HepG2 (cell line): Measurements from ENCODE around the gene ERCC2. TPM values are rescaled to one million over a fixed set of nuclear protein-coding genes. Genes with fewer than 3 reads are reported as not detected.

Source experiments
- ATAC-seq: fragments of 200-7000 bp; cut with Tn5 transposase; 3 replicates; pipeline ENCODE4 v1.9.1; 2020; ENCODE audit warnings: mild to moderate bottlenecking, moderate library complexity
- BruUV-seq: library from RNA; stranded (reverse); fragments of 400-500 nt; replicated peaks from 2 replicates; lab custom pipeline; 2021; lab: Mats Ljungman, UMichigan
- CTCF ChIA-PET: fragments of 300-600 bp; formaldehyde crosslinking; extraction: SDS; loops from one replicate; lab custom pipeline; 2021; ENCODE audit warnings: low total read pairs, inconsistent platforms, low intra/inter-chr PET ratio; lab: Yijun Ruan, JAX
- POLR2A ChIA-PET: fragments of 350-600 bp; sonication (Branson Sonifier 250); formaldehyde crosslinking; loops from one replicate; lab custom pipeline; 2020; ENCODE audit warnings: antibody characterized with exemption, inconsistent platforms; lab: Yijun Ruan, JAX
- DNase-seq: peaks from one replicate; pipeline ENCODE4 v3.0.0-alpha.2; 2015; ENCODE audit warnings: low spot score
- FAIRE-seq: peaks from 3 replicates; lab custom pipeline; 2011; peaks lifted over from hg19 to GRCh38; lab: Jason Lieb, UNC
- H2AFZ ChIP-seq: one replicate; pipeline ENCODE4 v1.6.1; 2011; ENCODE audit warnings: low read length, inconsistent platforms
- H3K27ac ChIP-seq: fragments of 300-600 bp; 3 replicates; pipeline ENCODE4 v1.8.0; 2011; ENCODE audit warnings: mixed run types, mild to moderate bottlenecking, mixed read lengths, low read length, inconsistent platforms; ENCODE audit not compliant: insufficient read depth; ENCODE audit errors: extremely low read length
- H3K27me3 ChIP-seq, 2 experiments: fragments of 200-600 bp in 1 of 2; 2 replicates in 1 of 2; 3 replicates in 1 of 2; pipeline versions ENCODE4 v1.6.0 to v1.8.0; 2011; ENCODE audit warnings: low read length in 2 of 2, mild to moderate bottlenecking in 2 of 2, moderate library complexity in 2 of 2, inconsistent platforms in 1 of 2; ENCODE audit not compliant: insufficient read depth in 2 of 2, control insufficient read depth in 1 of 2
- H3K36me3 ChIP-seq, 2 experiments: fragments of 200-600 bp in 1 of 2; replicated peaks in 1 of 2; 2 replicates in 1 of 2; 3 replicates in 1 of 2; pipeline versions ENCODE4 v1.5.1 to v1.8.0; 2011; ENCODE audit warnings: low read length in 2 of 2, inconsistent platforms in 1 of 2; ENCODE audit not compliant: insufficient read depth in 2 of 2, control insufficient read depth in 1 of 2
- H3K4me1 ChIP-seq: 2 replicates; pipeline ENCODE4 v1.5.1; 2012; ENCODE audit warnings: low read length, inconsistent platforms; ENCODE audit not compliant: insufficient read depth
- H3K4me2 ChIP-seq: 2 replicates; pipeline ENCODE4 v1.6.0; 2011; ENCODE audit warnings: low read depth, low read length, inconsistent platforms
- H3K4me3 ChIP-seq, 3 experiments: fragments of 200-600 bp in 1 of 3; sonication (generic), shearing (Covaris generic) in 1 of 3; replicated peaks in 1 of 3; 2 replicates each; pipeline ENCODE4 v1.5.1; 2011 to 2016; ENCODE audit warnings: low read length in 3 of 3, inconsistent platforms in 2 of 3, low read depth in 2 of 3, mild to moderate bottlenecking in 2 of 3, control low read depth in 1 of 3, mixed read lengths in 1 of 3; ENCODE audit not compliant: insufficient read depth in 1 of 3
- H3K79me2 ChIP-seq: one replicate; pipeline ENCODE4 v1.6.1; 2011; ENCODE audit warnings: low read length, inconsistent platforms; ENCODE audit not compliant: insufficient read depth
- H3K9ac ChIP-seq: 2 replicates; pipeline ENCODE4 v1.6.0; 2011; ENCODE audit warnings: mild to moderate bottlenecking, low read depth, low read length, inconsistent platforms; ENCODE audit not compliant: insufficient read depth
- H3K9me3 ChIP-seq: 2 replicates; pipeline ENCODE4 v1.5.1; 2012; ENCODE audit warnings: mild to moderate bottlenecking, low read length
- H4K20me1 ChIP-seq: 2 replicates; pipeline ENCODE4 v1.6.0; 2011; ENCODE audit warnings: inconsistent platforms, mild to moderate bottlenecking, low read length, moderate library complexity; ENCODE audit not compliant: insufficient read depth
- FOSL2 ChIP-seq: sonication (generic); formaldehyde crosslinking; IDR thresholded peaks from 2 replicates; pipeline ENCODE4 v1.4.0; 2020; ENCODE audit warnings: missing genetic modification reagents
- KDM1A ChIP-seq: IDR thresholded peaks from 2 replicates; pipeline ENCODE4 v1.6.1; 2016; ENCODE audit warnings: missing compliant biosample characterization
- ZMYM3 ChIP-seq: sonication (generic); formaldehyde crosslinking; IDR thresholded peaks from 2 replicates; pipeline ENCODE4 v1.5.1; 2020; ENCODE audit warnings: mild to moderate bottlenecking, missing genetic modification reagents
- ZNF121 ChIP-seq: sonication (generic); formaldehyde crosslinking; IDR thresholded peaks from 2 replicates; pipeline ENCODE4 v1.5.0; 2020; ENCODE audit warnings: mild to moderate bottlenecking, missing genetic modification reagents
- ZNF234 ChIP-seq: sonication (generic); formaldehyde crosslinking; conservative IDR thresholded peaks from 2 replicates; pipeline ENCODE4 v1.5.1; 2020; ENCODE audit warnings: mild to moderate bottlenecking, missing genetic modification reagents
- ZNF768 ChIP-seq: sonication (generic); formaldehyde crosslinking; IDR thresholded peaks from 2 replicates; pipeline ENCODE4 v1.4.0; 2020; ENCODE audit warnings: missing genetic modification reagents
- ZNF770 ChIP-seq: sonication (generic); formaldehyde crosslinking; IDR thresholded peaks from 2 replicates; pipeline ENCODE4 v1.5.0; 2020; ENCODE audit warnings: mild to moderate bottlenecking, missing genetic modification reagents
- ZNF850 ChIP-seq: sonication (generic); formaldehyde crosslinking; conservative IDR thresholded peaks from 2 replicates; pipeline ENCODE4 v1.9.0; 2021; ENCODE audit warnings: mild to moderate bottlenecking, missing genetic modification reagents
- WGBS: methylation state at CpG from one replicate; pipeline ENCODE4 v1.1.6; 2017; ENCODE audit warnings: low lambda C conversion rate; 5-methylcytosine and 5-hydroxymethylcytosine counted together
- in situ Hi-C: cut with HindIII; loops from 2 replicates; pipeline ENCODE4 v1.10.0; 2017; ENCODE audit warnings: low pct_unique_long_range_greater_than_20kb; ENCODE audit not compliant: extremely low pct_ligation_motif_present
- intact Hi-C: fragments of 100-400 bp; cut with micrococcal nuclease; formaldehyde crosslinking; loops from one replicate; pipeline ENCODE4 v1.10.0; 2022; ENCODE audit not compliant: unreplicated experiment
- polyA plus RNA-seq, 8 experiments: library from polyadenylated mRNA; depleted of rRNA in 3 of 8; stranded (reverse) in 7 of 8; unstranded in 1 of 8; fragments of >200 nt; fragmentation: Illumina TruSeq in 4 of 8; extraction: Trizol in 4 of 8; gene quantifications; 2 replicates each; pipeline versions ENCODE4 v1.2.1 to v1.2.3, GENCODE V29; 2011 to 2016; ENCODE audit warnings: low read depth in 4 of 8, missing spikeins in 1 of 8, mixed read lengths in 1 of 8; ENCODE audit not compliant: insufficient read depth in 1 of 8
- total RNA-seq, 5 experiments: library from RNA; depleted of rRNA; stranded (reverse); fragments of >200 nt; fragmentation: Illumina TruSeq; extraction: Trizol; gene quantifications; 2 replicates each; pipeline ENCODE4 v1.2.3, GENCODE V29; 2016; ENCODE audit warnings: low read depth in 1 of 5

The ERCC2 gene
- total and polyA plus RNA-seq, 2 of the 13 experiments (the other 11 are each of a cell fraction or from before 2014, with no cell fraction given) = 25.4 to 49.2 TPM

GRCh38 chr19:45320997-45321775, 49.2 kb downstream of the ERCC2 start:
- Histone ChIP-seq H3K4me1 (peaks cover 32% of the 10 kb centered on the region), H3K27ac (no peak overlapping the region), H3K36me3 (no peaks in the 10 kb centered on the region), H3K4me2 (no peak overlapping the region), H3K9ac (no peak overlapping the region), H3K79me2 (no peaks in the 10 kb centered on the region), H4K20me1 (no peaks in the 10 kb centered on the region), H3K4me3 (no peak overlapping the region), H3K9me3 (no peaks in the 10 kb centered on the region)
- in situ Hi-C loops (no loop called here), intact Hi-C loops (no loop called here)
- WGBS = 32% methylated on average over 10 of the region's 12 CpGs
- ChIA-PET POLR2A (no interaction called here), CTCF (no interaction called here)
- FAIRE-seq (no peak), ATAC-seq (no peak), DNase-seq (no peak)
- peak; percentile 77 for TF ChIP-seq ZMYM3 (CRISPR knock-in tag)
- TF ChIP-seq ZNF768 (CRISPR knock-in tag) = peak; percentile 100
- TF ChIP-seq ZNF234 (CRISPR knock-in tag) = no peak
- peak; percentile 29; the same call in 1 of the 2 replicates for TF ChIP-seq ZNF770 (CRISPR knock-in tag)
- 0 out of 2 replicates have a peak, but pooled peaks have one; percentile 13 for TF ChIP-seq FOSL2 (CRISPR knock-in tag)
- TF ChIP-seq KDM1A (CRISPR knock-in tag) = 0 out of 2 replicates have a peak, but pooled peaks have one; percentile 42
- TF ChIP-seq ZNF850 = no peak
- TF ChIP-seq ZNF121 (CRISPR knock-in tag) = peak; percentile 94
- TF ChIP-seq, all 625 proteins: peak for 6
- Histone ChIP-seq H2AFZ (no peak overlapping the region), H3K27me3 (peaks cover 5 to 47% of the 10 kb centered on the region in 2 experiments; a peak in 4 of 5 replicates)
- no TSS peak for BruUV-seq
